Calu3 (cell line): Measurements from ENCODE around the gene POU4F2. TPM values are rescaled to one million over a fixed set of nuclear protein-coding genes. Genes with fewer than 3 reads are reported as not detected.

ENCODE experiments used
- BruUV-seq: library from RNA; stranded (reverse); fragments of 400-500 nt; replicated peaks from 2 replicates; lab custom pipeline; 2021; lab: Mats Ljungman, UMichigan
- CTCF ChIA-PET: fragments of 300-600 bp; sonication (Branson Sonifier 250); formaldehyde crosslinking; loops from one replicate; lab custom pipeline; 2022; ENCODE audit warnings: antibody characterized with exemption; lab: Charles Lee
- DNase-seq: peaks from one replicate; pipeline ENCODE4 v3.0.0; 2022
- H3K27ac Mint-ChIP-seq: one replicate; pipeline ENCODE4 v1.8.0; 2022; ENCODE audit warnings: mixed read lengths; ENCODE audit not compliant: unreplicated experiment
- H3K27me3 Mint-ChIP-seq: one replicate; pipeline ENCODE4 v1.8.0; 2022; ENCODE audit warnings: mixed read lengths; ENCODE audit not compliant: unreplicated experiment
- H3K36me3 Mint-ChIP-seq: one replicate; pipeline ENCODE4 v1.8.0; 2022; ENCODE audit warnings: mild to moderate bottlenecking, moderate library complexity, mixed read lengths; ENCODE audit not compliant: insufficient read depth, unreplicated experiment
- H3K4me1 Mint-ChIP-seq: one replicate; pipeline ENCODE4 v1.8.0; 2022; ENCODE audit warnings: mild to moderate bottlenecking, low read depth, mixed read lengths; ENCODE audit not compliant: unreplicated experiment
- H3K4me3 Mint-ChIP-seq: one replicate; pipeline ENCODE4 v1.8.0; 2022; ENCODE audit warnings: mild to moderate bottlenecking, low read depth, moderate library complexity, mixed read lengths; ENCODE audit not compliant: unreplicated experiment
- H3K9me3 Mint-ChIP-seq: one replicate; pipeline ENCODE4 v1.8.0; 2022; ENCODE audit warnings: low read depth, mixed read lengths; ENCODE audit not compliant: unreplicated experiment
- CTCF ChIP-seq: fragments of 200-600 bp; IDR thresholded peaks from one replicate; pipeline ENCODE4 v1.8.0; 2022; ENCODE audit warnings: antibody characterized with exemption; ENCODE audit not compliant: unreplicated experiment
- intact Hi-C: fragments of 100-400 bp; cut with micrococcal nuclease; formaldehyde crosslinking; loops from one replicate; pipeline ENCODE4 v1.10.0; 2022; ENCODE audit not compliant: unreplicated experiment
- total RNA-seq: library from RNA; stranded (reverse); gene quantifications from 2 replicates; pipeline ENCODE4 v1.2.3, GENCODE V29; 2022

Gene POU4F2
- total RNA-seq, 1 experiment from 2014 or later: not detected

GRCh38 chr4:146639506-146639932, 826 bp downstream of the POU4F2 start:
- H3K9me3 Mint-ChIP-seq: no peaks in the 10 kb centered on the region
- H3K27me3 Mint-ChIP-seq: peaks cover 63% of the 10 kb centered on the region
- intact Hi-C loops: no loop called here
- no peak for TF ChIP-seq CTCF
- no peak overlapping the region for H3K4me3 Mint-ChIP-seq
- no TSS peak for BruUV-seq
- H3K36me3 Mint-ChIP-seq: no peaks in the 10 kb centered on the region
- H3K4me1 Mint-ChIP-seq: no peaks in the 10 kb centered on the region
- no peak overlapping the region for H3K27ac Mint-ChIP-seq
- DNase-seq: no peak
- CTCF ChIA-PET: no interaction called here

- Mint-ChIP-seq H3K4me1 (no peaks in the 10 kb centered on the region), H3K36me3 (no peaks in the 10 kb centered on the region), H3K27ac (no peak overlapping the region), H3K27me3 (peaks cover 63% of the 10 kb centered on the region), H3K4me3 (no peak overlapping the region), H3K9me3 (no peaks in the 10 kb centered on the region)
- no peak for TF ChIP-seq CTCF
- no peak for DNase-seq
- BruUV-seq: no TSS peak
- intact Hi-C loops: no loop called here
- CTCF ChIA-PET: no interaction called here
Measured at GRCh38 chr4:146640021-146640464, 1.4 kb downstream of the POU4F2 start.

- no TSS peak for BruUV-seq
- intact Hi-C loops: no loop called here
- CTCF ChIA-PET: no interaction called here
- no peaks in the 10 kb centered on the region for H3K4me1 Mint-ChIP-seq
- H3K27ac Mint-ChIP-seq: no peak overlapping the region
- no peak for DNase-seq
- no peak for TF ChIP-seq CTCF
- H3K4me3 Mint-ChIP-seq: no peak overlapping the region
- H3K27me3 Mint-ChIP-seq: peaks cover 63% of the 10 kb centered on the region
- no peaks in the 10 kb centered on the region for H3K36me3 Mint-ChIP-seq
- no peaks in the 10 kb centered on the region for H3K9me3 Mint-ChIP-seq
Measured at GRCh38 chr4:146640465-146641061, 1.9 kb downstream of the POU4F2 start.

GRCh38 chr4:146641762-146642161, 3.1 kb downstream of the POU4F2 start:
- peaks cover 66% of the 10 kb centered on the region for H3K27me3 Mint-ChIP-seq
- no peak overlapping the region for H3K27ac Mint-ChIP-seq
- CTCF ChIA-PET: no interaction called here
- H3K9me3 Mint-ChIP-seq: no peaks in the 10 kb centered on the region
- no TSS peak for BruUV-seq
- TF ChIP-seq CTCF: no peak
- no peaks in the 10 kb centered on the region for H3K4me1 Mint-ChIP-seq
- intact Hi-C loops: no loop called here
- no peaks in the 10 kb centered on the region for H3K36me3 Mint-ChIP-seq
- H3K4me3 Mint-ChIP-seq: no peak overlapping the region
- no peak for DNase-seq
